ENCODE results near the gene CLSTN2. TPM values are rescaled to one million over a fixed set of nuclear protein-coding genes. Genes with fewer than 3 reads are reported as not detected.

Gene CLSTN2
- total RNA-seq, 4 donors from 2014 or later, result 3.7 to 9.5 (median 7.4) TPM

- no peak overlapping the region for H3K4me3 ChIP-seq
- DNase-seq (ENCODE audit: extremely low spot score), result peak; percentile 24
- no peak overlapping the region for H3K27ac ChIP-seq (replicated peaks in 1 of 4)
- H3K9me3 ChIP-seq, result no peaks in the 10 kb centered on the region
- no peaks in the 10 kb centered on the region for H3K27me3 ChIP-seq
- TF ChIP-seq EP300 (IDR thresholded peaks at IDR 0.05) (no peak), POLR2AphosphoS5 (IDR thresholded peaks at IDR 0.05) (no peak), POLR2A (IDR thresholded peaks at IDR 0.05; ENCODE audit: low read depth) (no peak), CTCF (IDR thresholded peaks at IDR 0.05) (no peak)
- no peaks in the 10 kb centered on the region for H3K36me3 ChIP-seq
- intact Hi-C loops (cut with DNase I), result no loop called here
- H3K4me1 ChIP-seq, result peaks cover 0 to 9% (median 4%) of the 10 kb centered on the region in 4 donors
- WGBS, result 99% methylated on average over 6 of the region's 6 CpGs
Observed at GRCh38 chr3:140055092-140055791, 120.3 kb downstream of the CLSTN2 start.

GRCh38 chr3:140056047-140056446 lies 121.1 kb downstream of the CLSTN2 start:
- Histone ChIP-seq H3K36me3 (no peaks in the 10 kb centered on the region), H3K27me3 (no peaks in the 10 kb centered on the region), H3K9me3 (no peaks in the 10 kb centered on the region), H3K4me3 (no peak overlapping the region), H3K27ac (replicated peaks in 1 of 4) (no peak overlapping the region), H3K4me1 (peaks cover 0 to 9% (median 4%) of the 10 kb centered on the region in 4 donors)
- TF ChIP-seq CTCF (IDR thresholded peaks at IDR 0.05), result no peak
- no peak for TF ChIP-seq EP300 (IDR thresholded peaks at IDR 0.05)
- intact Hi-C loops (cut with DNase I), result no loop called here
- 92% methylated on average over 4 of the region's 4 CpGs for WGBS
- no peak for DNase-seq (ENCODE audit: extremely low spot score)

- no peak overlapping the region for H3K4me3 ChIP-seq
- TF ChIP-seq CTCF (IDR thresholded peaks at IDR 0.05) (no peak), POLR2AphosphoS5 (IDR thresholded peaks at IDR 0.05) (no peak), EP300 (IDR thresholded peaks at IDR 0.05) (no peak), POLR2A (IDR thresholded peaks at IDR 0.05; ENCODE audit: low read depth) (no peak)
- intact Hi-C loops (cut with DNase I), result no loop called here
- H3K27ac ChIP-seq (replicated peaks in 1 of 4), result no peak overlapping the region
- no peaks in the 10 kb centered on the region for H3K9me3 ChIP-seq
- H3K27me3 ChIP-seq, result no peaks in the 10 kb centered on the region
- peak; percentile 62 for DNase-seq (ENCODE audit: extremely low spot score)
- no peaks in the 10 kb centered on the region for H3K4me1 ChIP-seq
- no peaks in the 10 kb centered on the region for H3K36me3 ChIP-seq
- 87% methylated on average over 2 of the region's 2 CpGs for WGBS
Observed at GRCh38 chr3:140061211-140061610, 126.2 kb downstream of the CLSTN2 start.

- Histone ChIP-seq H3K4me1 (peaks cover 0 to 5% (median 2%) of the 10 kb centered on the region in 4 donors), H3K27me3 (no peaks in the 10 kb centered on the region), H3K9me3 (no peaks in the 10 kb centered on the region), H3K4me3 (no peak overlapping the region), H3K27ac (replicated peaks in 1 of 4) (no peak overlapping the region), H3K36me3 (no peaks in the 10 kb centered on the region)
- intact Hi-C loops (cut with DNase I), result no loop called here
- peak; percentile 60 for DNase-seq (ENCODE audit: extremely low spot score)
- no peak for TF ChIP-seq POLR2AphosphoS5 (IDR thresholded peaks at IDR 0.05)
- no peak for TF ChIP-seq CTCF (IDR thresholded peaks at IDR 0.05)
- TF ChIP-seq POLR2A (IDR thresholded peaks at IDR 0.05; ENCODE audit: low read depth), result no peak
- TF ChIP-seq EP300 (IDR thresholded peaks at IDR 0.05), result no peak
Observed at GRCh38 chr3:140062461-140062860, 127.5 kb downstream of the CLSTN2 start.

- H3K27me3 ChIP-seq, result no peaks in the 10 kb centered on the region
- intact Hi-C loops (cut with DNase I), result no loop called here
- DNase-seq (ENCODE audit: extremely low spot score), result no peak
- H3K4me3 ChIP-seq, result no peak overlapping the region
- H3K4me1 ChIP-seq, result peaks cover 0 to 16% (median 8%) of the 10 kb centered on the region in 4 donors
- 28% methylated on average over 3 of the region's 3 CpGs for WGBS
- peak overlapping the region in 1 of 4 donors; percentile 39 for H3K27ac ChIP-seq (replicated peaks in 1 of 4)
- no peaks in the 10 kb centered on the region for H3K36me3 ChIP-seq
- no peaks in the 10 kb centered on the region for H3K9me3 ChIP-seq
- no peak for TF ChIP-seq POLR2AphosphoS5 (IDR thresholded peaks at IDR 0.05)
- TF ChIP-seq POLR2A (IDR thresholded peaks at IDR 0.05; ENCODE audit: low read depth), result no peak
- TF ChIP-seq EP300 (IDR thresholded peaks at IDR 0.05), result no peak
- no peak for TF ChIP-seq CTCF (IDR thresholded peaks at IDR 0.05)
Observed at GRCh38 chr3:140067487-140067886, 132.5 kb downstream of the CLSTN2 start.

All from esophagus muscularis mucosa (tissue), 4 donors.